ENCODE data around the gene STAM2. TPM values are rescaled to one million over a fixed set of nuclear protein-coding genes. Genes with fewer than 3 reads are reported as not detected.

Gene STAM2
- total and polyA plus RNA-seq, 8 donors = 5.9 to 20.8 (median 16.7) TPM

GRCh38 chr2:152134488-152135280, 40.9 kb downstream of the STAM2 start:
- DNase-seq = no peak
- Histone ChIP-seq H3K4me1 (peaks cover 9 to 30% (median 23%) of the 10 kb centered on the region in 3 donors), H3K4me3 (no peak overlapping the region), H3K27me3 (no peaks in the 10 kb centered on the region), H3K9me3 (no peaks in the 10 kb centered on the region), H3K36me3 (no peaks in the 10 kb centered on the region), H3K27ac (no peak overlapping the region)
- FAIRE-seq = no peak
- TF ChIP-seq CTCF (IDR thresholded peaks at IDR 0.05) = no peak
- intact Hi-C loops (cut with DNase I) = no loop called here
- WGBS, 2 donors = 54 to 65% methylated on average over 5 of the region's 5 CpGs
- peak; percentile 59 to 76 (median 66) for ATAC-seq

GRCh38 chr2:152132306-152132705, 43.3 kb downstream of the STAM2 start:
- no peaks in the 10 kb centered on the region for H3K36me3 ChIP-seq
- H3K27ac ChIP-seq = no peak overlapping the region
- peak; percentile 44 to 84 (median 64) for ATAC-seq
- intact Hi-C loops (cut with DNase I) = no loop called here
- H3K4me3 ChIP-seq = no peak overlapping the region
- no peak for DNase-seq
- 31 to 35% methylated on average over 1 of the region's 1 CpG for WGBS, 2 donors
- no peaks in the 10 kb centered on the region for H3K27me3 ChIP-seq
- no peak for TF ChIP-seq CTCF (IDR thresholded peaks at IDR 0.05)
- H3K9me3 ChIP-seq = no peaks in the 10 kb centered on the region
- FAIRE-seq = peak; percentile 81
- peaks cover 9 to 30% (median 23%) of the 10 kb centered on the region in 3 donors for H3K4me1 ChIP-seq

- Histone ChIP-seq H3K4me1 (peaks cover 0 to 7% (median 5%) of the 10 kb centered on the region in 3 donors), H3K27ac (no peak overlapping the region), H3K36me3 (no peaks in the 10 kb centered on the region), H3K4me3 (no peak overlapping the region), H3K9me3 (no peaks in the 10 kb centered on the region), H3K27me3 (no peaks in the 10 kb centered on the region)
- no peak for FAIRE-seq
- intact Hi-C loops (cut with DNase I) = no loop called here
- no peak for DNase-seq
- no peak for ATAC-seq
- TF ChIP-seq CTCF (IDR thresholded peaks at IDR 0.05) = no peak
Observed at GRCh38 chr2:152127628-152128027, 47.9 kb downstream of the STAM2 start.

- FAIRE-seq = no peak
- DNase-seq = no peak
Observed at GRCh38 chr2:152126664-152127063, 48.9 kb downstream of the STAM2 start.

More at GRCh38 chr2:152126664-152127063, 48.9 kb downstream of the STAM2 start:
- Histone ChIP-seq H3K4me1 (no peaks in the 10 kb centered on the region), H3K27me3 (no peaks in the 10 kb centered on the region), H3K9me3 (no peaks in the 10 kb centered on the region), H3K4me3 (no peak overlapping the region), H3K36me3 (no peaks in the 10 kb centered on the region), H3K27ac (no peak overlapping the region)
- TF ChIP-seq CTCF (IDR thresholded peaks at IDR 0.05) = no peak
- no peak for ATAC-seq
- 92 to 93% methylated on average over 4 of the region's 4 CpGs for WGBS, 2 donors
- intact Hi-C loops (cut with DNase I) = no loop called here
